Left hindlimb (tissue), 1 donor: Measurements from ENCODE around the gene MDN1.
"Not testable (repeated sequence)": the region's sequence is repeated elsewhere in the genome, so short reads cannot be mapped to it uniquely, and the experiment has no call there.

ENCODE experiments used
- DNase-seq: peaks from one replicate; pipeline ENCODE4 v3.0.0-alpha.2; 2018

The MDN1 gene

GRCh38 chr6:89640804-89641203 is 178.8 kb downstream of the MDN1 start:
- no peak for DNase-seq

- DNase-seq: peak; percentile 97
Measured at GRCh38 chr6:89638320-89639195, 181.0 kb downstream of the MDN1 start, which contains the start of gene LYRM2. Gene LYRM2, minus strand, starts transcription at chr6:89638747. Its CDS starts 31 bp downstream, at chr6:89638716.

- DNase-seq: no peak
Measured at GRCh38 chr6:89637960-89638319, 181.7 kb downstream of the MDN1 start.

GRCh38 chr6:89636412-89636811 is 183.2 kb downstream of the MDN1 start:
- not testable (repeated sequence) for DNase-seq

GRCh38 chr6:89630488-89630887 is 189.1 kb downstream of the MDN1 start:
- DNase-seq: no peak

GRCh38 chr6:89623749-89624148 is 195.8 kb downstream of the MDN1 start:
- no peak for DNase-seq

- DNase-seq: no peak
Measured at GRCh38 chr6:89619567-89619966, 200.0 kb downstream of the MDN1 start.

- no peak for DNase-seq
Measured at GRCh38 chr6:89618026-89618425, 201.6 kb downstream of the MDN1 start.

GRCh38 chr6:89616531-89616930 is 203.1 kb downstream of the MDN1 start:
- no peak for DNase-seq

GRCh38 chr6:89615882-89616281 is 203.7 kb downstream of the MDN1 start:
- DNase-seq: no peak

GRCh38 chr6:89613790-89614189 is 205.8 kb downstream of the MDN1 start:
- DNase-seq: no peak

- DNase-seq: no peak
Measured at GRCh38 chr6:89612121-89612520, 207.5 kb downstream of the MDN1 start.

- DNase-seq: no peak
Measured at GRCh38 chr6:89611666-89612065, 207.9 kb downstream of the MDN1 start.

- DNase-seq: no peak
Measured at GRCh38 chr6:89610149-89610642, 209.4 kb downstream of the MDN1 start.

GRCh38 chr6:89605861-89606260 is 213.7 kb downstream of the MDN1 start:
- DNase-seq: no peak

GRCh38 chr6:89604653-89605052 is 214.9 kb downstream of the MDN1 start:
- no peak for DNase-seq

- DNase-seq: no peak
Measured at GRCh38 chr6:89602166-89602565, 217.4 kb downstream of the MDN1 start.

GRCh38 chr6:89599727-89600126 is 219.9 kb downstream of the MDN1 start:
- DNase-seq: no peak

- DNase-seq: no peak
Measured at GRCh38 chr6:89597988-89598387, 221.6 kb downstream of the MDN1 start.

- DNase-seq: no peak
Measured at GRCh38 chr6:89597372-89597771, 222.2 kb downstream of the MDN1 start.

- DNase-seq: no peak
Measured at GRCh38 chr6:89596484-89596883, 223.1 kb downstream of the MDN1 start.

- no peak for DNase-seq
Measured at GRCh38 chr6:89596056-89596455, 223.5 kb downstream of the MDN1 start.
